Renal cortex interstitium (tissue), 11 donors: ENCODE results near the gene AP3B1. TPM values are rescaled to one million over a fixed set of nuclear protein-coding genes. Genes with fewer than 3 reads are reported as not detected.
"Not testable (repeated sequence)": the region's sequence is repeated elsewhere in the genome, so short reads cannot be mapped to it uniquely, and the experiment has no call there.

ENCODE experiments used
- DNase-seq, 11 donors: peaks; one replicate each; pipeline ENCODE4 v3.0.0-alpha.2; 2013; ENCODE audit warnings: low read depth in 9 of 11, low spot score in 4 of 11; ENCODE audit errors: extremely low read depth in 1 of 11
- polyA plus RNA-seq, 3 donors: library from polyadenylated mRNA; unstranded; fragments of 120-200 nt; gene quantifications; one replicate each; pipeline ENCODE4 v1.2.1, GENCODE V29; 2013; ENCODE audit not compliant: insufficient read length in 3 of 3

The AP3B1 gene
- polyA plus RNA-seq, 3 donors = 61.2 to 81.5 (median 69.9) TPM

DNA sequence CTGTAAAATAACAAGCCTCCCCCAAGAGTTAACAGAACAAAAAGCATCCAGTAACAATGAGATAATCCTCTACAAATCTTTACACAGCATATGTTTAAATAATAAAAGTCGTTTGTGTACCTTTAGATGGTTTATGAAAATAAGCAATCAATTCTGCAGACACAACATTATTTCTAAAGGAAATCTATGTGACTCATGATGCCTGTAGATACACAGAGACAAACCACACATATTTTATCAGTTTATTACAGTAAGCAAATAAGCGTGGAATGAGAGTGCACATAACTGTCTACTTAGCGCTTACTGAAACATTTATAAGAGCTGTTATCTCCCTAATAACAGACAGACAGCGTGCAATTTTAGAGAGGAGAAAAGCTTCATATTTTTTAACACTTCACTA lies 243.6 kb downstream of the AP3B1 start:
- DNase-seq = no peak

DNA sequence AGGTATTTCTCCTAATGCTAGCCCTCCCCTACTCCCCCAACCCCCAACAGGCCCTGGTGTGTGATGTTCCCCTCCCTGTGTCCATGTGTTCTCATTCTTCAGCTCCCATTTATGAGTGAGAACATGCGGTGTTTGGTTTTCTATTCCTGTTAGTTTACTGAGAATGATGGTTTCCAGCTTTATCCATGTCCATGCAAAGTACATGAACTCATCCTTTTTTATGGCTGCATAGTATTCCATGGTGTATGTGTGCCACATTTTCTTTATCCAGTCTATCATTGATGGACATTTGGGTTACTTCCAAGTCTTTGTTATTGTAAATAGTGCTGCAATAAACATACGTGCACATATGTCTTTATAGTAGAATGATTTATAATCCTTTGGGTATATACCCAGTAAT lies 247.7 kb downstream of the AP3B1 start:
- DNase-seq = not testable (repeated sequence)

DNA sequence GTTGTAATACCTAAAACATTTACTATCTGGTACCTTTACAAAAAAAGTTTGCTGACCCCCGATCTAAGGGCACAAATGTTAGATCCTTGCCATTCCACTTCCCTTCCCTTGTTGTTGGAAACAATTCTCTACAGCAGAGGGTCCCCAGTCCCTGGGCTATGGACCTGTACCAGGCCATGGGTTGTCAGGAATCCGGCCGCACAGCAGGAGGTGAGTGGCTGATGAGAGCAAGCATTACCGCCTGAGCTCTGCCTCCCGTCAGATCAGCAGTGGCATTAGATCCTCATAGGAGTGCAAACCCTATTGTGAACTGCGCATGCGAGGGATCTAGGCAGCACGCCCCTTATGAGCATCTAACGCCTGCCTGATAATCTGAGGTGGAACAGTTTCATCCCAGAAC lies 248.5 kb downstream of the AP3B1 start:
- no peak for DNase-seq

DNA sequence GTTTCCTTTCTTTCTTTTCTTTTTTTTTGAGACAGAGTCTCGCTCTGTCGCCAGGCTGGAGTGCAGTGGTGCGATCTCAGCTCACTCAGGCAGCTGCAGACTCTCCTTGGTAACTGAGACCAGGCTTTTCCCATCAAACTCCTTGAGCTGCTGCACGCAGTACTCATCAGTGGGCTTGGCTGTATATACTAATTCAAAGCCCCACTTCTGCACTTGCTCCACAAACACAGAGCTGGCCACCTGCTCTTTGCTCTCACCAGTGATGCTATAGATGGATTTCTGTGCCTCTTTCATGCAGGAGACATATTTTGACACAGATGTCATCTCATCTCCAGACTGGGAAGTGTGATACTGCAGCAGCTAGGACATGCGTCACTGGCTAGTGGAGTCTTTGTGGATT lies 252.7 kb downstream of the AP3B1 start:
- no peak for DNase-seq

DNA sequence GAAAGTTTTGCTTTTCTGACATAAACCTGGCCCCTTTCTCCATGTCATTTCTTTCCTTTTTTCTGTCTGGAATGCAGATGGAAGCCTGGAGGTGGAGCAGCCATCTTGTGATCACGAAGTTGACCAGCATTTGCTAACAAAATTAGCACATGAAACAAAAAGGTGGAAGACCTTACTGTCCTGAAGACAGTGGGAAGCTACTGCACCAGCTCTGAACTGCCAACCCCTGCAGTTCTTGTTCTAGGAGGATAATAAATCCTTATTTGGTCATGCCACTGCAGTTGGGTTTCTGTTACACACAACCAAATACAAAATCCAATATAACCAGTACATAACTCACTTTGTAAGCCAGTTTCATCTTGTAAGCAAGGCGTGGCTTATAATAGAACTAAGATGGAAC lies 269.0 kb downstream of the AP3B1 start:
- DNase-seq = no peak

DNA sequence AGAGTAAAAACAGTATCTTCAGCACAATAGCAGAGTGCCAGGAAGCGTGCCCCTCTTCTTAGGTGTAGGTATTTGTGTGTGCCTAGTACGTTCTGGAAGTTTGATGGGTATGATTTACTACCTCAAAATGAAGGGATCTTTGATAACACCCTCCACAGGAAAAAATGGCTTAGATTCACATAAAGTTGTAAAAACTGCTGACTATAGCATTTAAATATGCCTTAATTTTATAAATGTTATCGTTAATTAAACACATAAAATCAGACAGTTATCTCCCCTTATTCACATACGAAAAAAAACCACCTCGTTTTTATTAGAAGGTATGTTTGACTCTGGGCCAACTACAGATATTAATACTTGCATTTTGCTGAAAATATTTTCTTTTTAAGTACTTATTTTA lies 274.8 kb downstream of the AP3B1 start:
- no peak for DNase-seq

DNA sequence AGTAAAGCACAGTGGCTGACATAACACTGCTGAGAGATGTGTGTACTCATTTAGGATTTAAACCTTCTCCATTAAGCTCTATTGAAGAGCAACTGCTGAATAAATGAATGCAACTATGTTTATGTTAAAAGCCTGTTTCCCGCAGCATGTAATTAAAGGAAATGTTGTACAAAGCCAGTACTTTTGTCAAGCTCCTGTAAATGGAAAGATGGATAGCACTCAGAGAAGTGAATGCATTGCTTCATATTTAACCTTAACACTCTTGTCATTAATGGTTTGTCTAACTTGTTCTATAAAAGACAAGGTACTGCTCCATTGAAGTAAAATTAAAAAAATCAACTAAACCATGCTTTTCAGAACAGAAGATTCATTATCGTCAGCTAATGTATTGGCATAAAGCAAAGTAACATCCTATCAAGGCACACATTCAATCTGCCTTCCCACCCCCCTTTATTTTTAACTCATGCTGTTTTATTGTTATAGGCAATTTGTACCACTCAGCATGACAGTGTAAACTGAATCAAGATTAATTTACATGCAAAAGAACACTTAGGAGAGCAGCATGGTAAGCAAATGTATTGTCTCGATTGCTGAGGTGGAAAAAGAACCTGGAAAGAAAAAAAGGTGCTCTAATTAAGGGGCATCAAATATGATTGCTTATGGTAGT lies 277.5 kb downstream of the AP3B1 start:
- no peak for DNase-seq

DNA sequence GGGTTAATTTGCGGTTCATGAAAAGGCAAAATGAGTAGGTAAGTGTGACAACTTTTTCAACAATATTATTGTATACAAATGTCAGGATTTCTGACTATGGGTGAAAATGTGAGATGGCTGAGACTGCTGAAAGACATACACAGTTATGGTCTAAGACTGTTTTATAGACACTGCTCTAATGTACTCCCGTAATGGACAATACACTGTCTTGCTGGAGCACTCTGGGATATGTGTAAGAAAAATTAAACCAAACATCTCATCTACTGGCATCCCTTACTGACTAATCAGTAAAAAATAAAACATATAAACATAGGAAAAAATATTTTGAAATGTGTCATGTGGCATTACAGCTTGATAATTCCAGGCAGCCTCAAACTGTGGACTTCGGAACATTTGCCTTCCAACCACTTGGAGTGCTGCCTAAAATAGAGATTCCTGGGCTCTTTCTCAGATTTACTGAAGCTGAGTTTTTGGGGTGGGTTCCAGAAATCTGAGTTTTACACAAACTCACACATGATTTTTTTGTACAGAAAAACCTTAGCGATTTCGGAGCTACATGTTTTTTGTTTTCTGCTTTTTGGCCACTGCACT lies 284.5 kb downstream of the AP3B1 start:
- DNase-seq = no peak

DNA sequence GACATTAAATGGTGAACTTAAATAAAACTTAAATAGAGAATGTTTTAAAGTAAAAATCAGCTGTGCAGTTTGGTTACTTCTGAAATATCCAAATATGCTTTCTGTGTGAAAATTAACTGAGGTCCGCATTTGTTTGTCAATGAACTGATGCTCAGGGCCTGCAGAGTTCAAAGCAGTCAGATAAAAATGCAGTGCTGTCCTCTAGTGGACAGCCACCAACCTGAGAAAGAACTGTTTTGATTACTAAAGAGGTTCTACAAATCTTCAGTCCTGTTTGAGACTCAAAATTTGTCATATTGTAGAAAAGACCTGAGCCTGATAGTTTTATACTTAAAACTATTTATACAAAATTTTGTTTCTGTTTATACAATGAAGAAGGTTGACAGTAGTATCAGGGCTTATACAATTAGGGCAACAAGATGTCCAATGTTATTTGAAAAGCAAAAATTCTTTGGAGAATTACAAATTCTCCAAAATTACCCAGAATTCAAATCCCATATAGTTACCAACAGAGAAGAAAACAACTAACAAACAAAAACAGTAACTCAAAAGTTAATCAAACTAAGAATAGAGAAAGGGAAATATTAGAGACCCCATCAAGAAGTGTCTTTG lies 286.0 kb downstream of the AP3B1 start:
- peak in 1 of 11 donors; percentile 44 for DNase-seq

DNA sequence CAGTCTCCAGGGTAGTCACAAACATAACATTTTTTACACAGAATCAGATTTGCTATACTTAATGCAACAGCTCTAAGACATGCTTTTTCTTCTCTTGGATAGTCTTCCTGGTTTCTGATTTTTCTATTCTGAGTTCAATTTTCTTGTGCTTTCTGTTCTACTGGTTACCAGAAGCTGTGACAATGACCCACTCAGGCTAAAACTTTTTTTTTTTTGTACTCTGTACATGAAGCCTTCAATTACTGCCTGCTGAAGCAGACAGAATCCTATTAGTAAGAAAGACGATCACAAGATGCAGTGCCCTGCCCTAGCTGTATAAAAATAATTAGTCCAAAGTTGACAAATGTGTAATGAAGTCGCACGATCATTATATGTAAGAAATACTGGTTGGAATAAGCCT lies 287.3 kb downstream of the AP3B1 start:
- no peak for DNase-seq

DNA sequence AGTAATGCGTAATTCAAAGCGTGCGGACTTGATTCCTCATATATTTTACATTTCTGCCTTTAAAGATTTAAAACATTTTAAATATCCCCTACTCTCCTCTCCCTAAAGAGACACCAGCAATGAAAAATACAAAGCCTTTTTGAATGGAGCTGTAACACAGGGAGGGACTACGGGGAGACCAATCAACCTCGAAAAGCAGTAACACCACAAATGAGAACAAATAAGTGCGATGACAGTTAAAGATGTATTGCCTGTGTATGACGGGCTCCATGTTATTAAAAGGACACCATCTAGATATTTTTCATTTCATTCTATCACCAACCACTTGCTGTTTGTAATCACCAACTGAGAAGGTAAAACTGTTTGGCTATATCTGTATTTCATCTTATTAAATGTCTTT lies 288.0 kb downstream of the AP3B1 start:
- no peak for DNase-seq

DNA sequence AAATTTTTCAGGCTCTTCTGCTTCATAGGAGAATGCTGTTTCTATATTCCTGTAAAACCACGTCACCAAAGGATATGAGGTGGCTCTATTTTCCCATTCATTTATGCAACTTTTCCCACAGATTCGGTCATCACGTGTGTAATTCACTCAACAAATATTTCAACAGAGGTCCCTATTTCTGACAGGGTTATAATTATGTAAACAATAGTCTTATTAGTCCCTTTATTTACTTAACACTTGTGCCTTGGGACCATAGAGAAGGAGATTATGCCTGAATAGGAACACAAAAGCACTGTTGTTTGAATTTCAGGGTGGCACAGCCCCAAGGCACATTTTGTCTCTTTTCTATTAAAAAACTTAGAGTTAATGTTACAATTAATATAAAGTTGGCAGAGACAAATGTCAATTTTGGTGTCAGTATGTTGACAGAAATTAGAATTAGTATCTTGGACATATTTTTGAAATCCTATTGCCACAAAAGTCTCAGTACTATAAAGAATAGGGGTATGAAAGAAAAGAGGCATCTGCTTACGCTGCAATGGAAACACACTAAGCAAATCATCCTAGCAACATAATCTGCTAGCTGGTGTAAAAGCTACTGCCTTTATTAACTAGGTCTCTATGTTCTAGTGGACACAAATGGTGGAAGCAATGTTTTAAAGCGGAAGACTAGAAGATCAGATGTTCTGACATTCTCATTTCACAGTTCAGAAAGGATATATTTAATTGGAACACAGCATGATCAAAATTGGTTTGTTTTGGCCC lies 289.3 kb downstream of the AP3B1 start:
- DNase-seq = no peak

DNA sequence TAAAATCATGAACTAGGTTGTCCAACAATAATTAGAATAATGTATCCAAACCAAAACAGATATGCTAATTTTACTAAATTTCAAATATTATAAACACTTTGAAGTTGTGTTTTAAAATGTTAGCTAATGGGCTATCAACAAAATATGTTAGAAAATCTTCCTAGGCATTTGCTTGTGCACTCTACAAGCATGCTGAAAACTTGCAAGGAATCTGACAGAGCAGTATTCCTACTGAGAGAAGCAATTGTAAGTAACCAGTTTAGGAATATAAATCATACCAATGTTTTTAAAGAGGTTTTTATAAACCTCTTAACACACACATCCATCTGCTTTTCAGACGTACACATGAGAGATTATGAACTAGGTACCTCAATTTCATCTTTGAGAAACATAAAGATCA lies 289.9 kb downstream of the AP3B1 start:
- no peak for DNase-seq

DNA sequence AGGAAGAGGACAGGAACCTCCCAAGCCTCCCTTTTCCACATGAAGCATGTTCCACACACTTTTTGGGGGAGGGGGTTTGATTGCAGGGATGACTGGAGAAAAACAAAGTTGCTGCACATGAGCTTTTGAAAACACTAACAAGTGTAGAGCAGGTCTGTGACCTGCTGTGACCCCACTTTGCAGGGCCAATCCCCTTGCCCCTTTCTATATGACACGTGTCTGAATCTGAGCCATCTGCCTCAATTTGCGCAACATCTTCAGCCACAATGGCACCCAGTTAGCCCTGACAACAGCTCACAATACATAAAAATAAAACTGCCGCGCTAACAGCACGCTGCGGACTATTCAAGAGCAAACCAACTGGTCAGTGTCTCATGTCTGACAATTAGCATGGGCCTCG lies 290.6 kb downstream of the AP3B1 start:
- DNase-seq = no peak

DNA sequence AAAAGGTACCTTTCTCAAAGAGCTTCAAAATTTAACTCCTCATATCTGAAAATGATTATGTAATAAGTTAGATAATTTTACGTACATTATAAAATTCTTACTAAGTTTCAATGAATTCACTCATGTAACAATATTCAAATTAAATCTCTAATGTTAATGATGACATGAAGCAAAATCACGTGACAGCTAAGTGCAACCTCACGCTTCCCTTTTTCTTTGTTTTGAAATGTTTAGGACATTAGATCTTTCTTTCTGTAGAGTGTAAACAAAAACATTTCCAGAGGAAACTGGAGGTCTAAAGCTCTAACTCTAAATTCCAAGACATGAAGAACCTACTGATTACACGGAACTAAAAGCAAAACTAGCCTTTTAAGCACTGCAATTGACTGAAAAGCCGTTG lies 291.0 kb downstream of the AP3B1 start:
- DNase-seq = no peak

DNA sequence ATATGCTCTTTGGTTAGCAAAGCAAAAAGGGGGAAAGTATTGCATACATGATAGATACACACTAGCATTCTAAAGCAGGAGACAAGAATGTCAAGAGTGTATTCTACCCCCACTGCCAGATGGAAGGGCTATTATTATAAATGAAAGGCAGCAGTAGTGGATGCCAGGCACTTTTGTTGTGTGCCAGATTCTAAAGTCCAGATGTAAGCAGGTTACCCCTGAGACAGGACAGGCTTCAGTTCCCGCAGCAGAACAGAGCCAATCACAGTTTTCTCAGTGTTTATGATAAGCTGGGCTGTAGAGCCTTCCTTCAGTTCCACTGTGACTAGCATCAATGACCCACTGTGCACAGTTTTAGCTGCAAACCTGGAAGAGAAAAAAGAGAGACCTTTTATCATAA lies 291.8 kb downstream of the AP3B1 start:
- no peak for DNase-seq

DNA sequence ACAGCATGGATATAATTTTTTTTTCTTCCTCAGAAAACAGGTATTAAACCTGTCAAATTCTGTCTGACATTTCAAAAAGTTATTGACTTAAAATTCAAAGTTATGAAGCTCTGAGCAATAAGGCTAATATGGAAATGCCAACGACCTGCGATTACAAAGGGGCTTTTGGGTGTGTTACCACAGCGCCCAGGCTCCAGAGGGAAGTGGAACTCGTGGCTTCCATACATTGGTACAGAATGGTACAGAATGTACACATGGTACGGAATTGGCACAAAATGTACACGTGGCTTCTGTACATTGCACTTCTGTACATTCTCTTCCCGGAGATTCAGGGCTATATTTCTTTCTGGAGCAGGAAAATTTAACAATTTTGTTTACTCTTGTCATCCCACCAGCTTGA lies 293.3 kb downstream of the AP3B1 start:
- no peak for DNase-seq

DNA sequence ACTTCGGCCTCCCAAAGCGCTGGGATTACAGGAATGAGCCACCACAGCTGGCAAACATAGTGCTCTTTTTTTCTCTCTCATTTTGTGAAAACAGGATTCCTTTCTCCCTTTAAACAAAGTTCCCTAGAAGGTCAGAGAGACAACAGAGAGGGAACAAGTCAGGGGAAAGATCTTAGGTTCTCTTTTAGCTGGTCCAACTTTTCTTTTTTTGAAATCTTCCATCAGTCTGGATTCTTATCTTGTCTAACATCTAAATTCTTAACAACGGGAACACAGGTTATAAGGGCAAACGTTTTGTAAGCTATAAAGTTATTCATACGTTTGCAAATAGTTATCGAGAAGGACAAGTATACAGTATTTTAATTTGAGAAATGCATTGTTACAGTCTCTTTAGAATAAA lies 294.3 kb downstream of the AP3B1 start:
- DNase-seq = no peak

DNA sequence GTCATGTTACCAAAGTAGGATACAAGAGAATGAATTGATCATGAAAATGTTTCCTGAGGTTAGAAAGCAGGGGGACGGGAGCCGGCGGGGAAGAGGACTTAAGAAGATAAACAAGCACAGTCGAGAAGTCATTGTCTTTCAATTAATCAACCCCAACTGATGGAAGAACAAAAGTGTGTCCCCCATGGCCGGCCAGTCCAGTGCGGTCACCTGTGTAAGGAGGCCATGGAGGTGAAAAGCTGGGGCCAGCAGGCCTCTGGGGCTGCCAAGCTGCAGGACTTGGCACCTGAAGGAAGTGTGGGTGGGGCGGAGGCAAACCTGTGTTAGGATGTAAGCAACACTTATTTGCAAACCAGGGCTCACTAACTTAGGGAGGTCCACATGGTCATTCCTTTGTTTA lies 295.1 kb downstream of the AP3B1 start:
- DNase-seq = no peak

DNA sequence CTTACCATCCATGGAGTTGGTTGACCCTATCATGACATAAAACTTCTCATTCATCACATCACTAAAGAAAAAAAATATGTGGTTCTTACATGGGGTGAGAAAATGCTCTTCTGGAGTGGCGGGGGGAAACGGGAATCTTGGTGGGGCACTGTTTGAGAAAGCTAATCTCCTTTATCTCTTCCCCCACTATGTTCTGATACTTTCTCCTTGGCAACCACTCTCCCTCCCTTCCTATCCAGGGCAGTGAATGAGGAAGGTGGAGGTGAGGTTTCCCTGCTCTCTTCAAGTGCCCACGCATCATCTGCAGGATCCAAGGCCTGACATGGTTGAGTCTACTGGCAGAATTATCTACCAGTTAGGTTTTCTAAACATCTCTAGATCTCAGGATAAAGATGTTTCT lies 297.6 kb downstream of the AP3B1 start:
- no peak for DNase-seq
